Neural progenitor cell (in vitro differentiated cells): ENCODE results near the gene NDUFAF3. TPM values are rescaled to one million over a fixed set of nuclear protein-coding genes. Genes with fewer than 3 reads are reported as not detected.

Experiments
- DNase-seq: peaks from one replicate; pipeline ENCODE4 v3.0.0-alpha.2; 2016; ENCODE audit warnings: low spot score
- H2AFZ ChIP-seq: fragments of 200-600 bp; sonication (generic); replicated peaks from 2 replicates; pipeline ENCODE4 v1.6.1; 2016; ENCODE audit warnings: antibody characterized with exemption
- H3F3A ChIP-seq: fragments of 200-600 bp; sonication (generic); 2 replicates; pipeline ENCODE4 v1.6.1; 2016; ENCODE audit warnings: antibody characterized with exemption, low read depth
- H3K27ac ChIP-seq: fragments of 200-600 bp; sonication (generic); 2 replicates; pipeline ENCODE4 v1.5.1; 2016; ENCODE audit warnings: mild to moderate bottlenecking
- H3K27me3 ChIP-seq: fragments of 200-600 bp; sonication (generic); 2 replicates; pipeline ENCODE4 v1.6.1; 2016; ENCODE audit warnings: mild to moderate bottlenecking, moderate library complexity
- H3K36me3 ChIP-seq: fragments of 200-600 bp; sonication (generic); 2 replicates; pipeline ENCODE4 v1.5.1; 2016
- H3K4me1 ChIP-seq: fragments of 200-600 bp; sonication (generic); 2 replicates; pipeline ENCODE4 v1.6.1; 2016; ENCODE audit warnings: mixed run types
- H3K4me2 ChIP-seq: fragments of 200-600 bp; sonication (generic); 2 replicates; pipeline ENCODE4 v1.6.1; 2016
- H3K4me3 ChIP-seq: fragments of 200-600 bp; sonication (generic); 2 replicates; pipeline ENCODE4 v1.5.1; 2016
- H3K79me2 ChIP-seq: fragments of 200-600 bp; sonication (generic); 2 replicates; pipeline ENCODE4 v1.6.1; 2016; ENCODE audit warnings: low read depth
- H3K9ac ChIP-seq: fragments of 200-600 bp; sonication (generic); 2 replicates; pipeline ENCODE4 v1.6.1; 2016
- H3K9me3 ChIP-seq: fragments of 200-600 bp; sonication (generic); 2 replicates; pipeline ENCODE4 v1.5.1; 2016; ENCODE audit warnings: low read depth
- H4K20me1 ChIP-seq: fragments of 200-600 bp; sonication (generic); 2 replicates; pipeline ENCODE4 v1.6.1; 2016; ENCODE audit warnings: low read depth
- H3K27ac Mint-ChIP-seq: 3 replicates; pipeline ENCODE4 v1.8.0; 2021; ENCODE audit warnings: mixed read lengths
- H3K27me3 Mint-ChIP-seq: 2 replicates; pipeline ENCODE4 v1.8.0; 2022; ENCODE audit warnings: low read depth, mild to moderate bottlenecking, inconsistent platforms, moderate library complexity, mixed read lengths; ENCODE audit not compliant: insufficient read depth
- H3K36me3 Mint-ChIP-seq: 3 replicates; pipeline ENCODE4 v1.8.0; 2021; ENCODE audit warnings: mixed read lengths
- H3K4me1 Mint-ChIP-seq: 3 replicates; pipeline ENCODE4 v1.8.0; 2021; ENCODE audit warnings: mixed read lengths
- H3K4me3 Mint-ChIP-seq: 3 replicates; pipeline ENCODE4 v1.8.0; 2021; ENCODE audit warnings: mild to moderate bottlenecking, moderate library complexity, mixed read lengths
- H3K9me3 Mint-ChIP-seq: 3 replicates; pipeline ENCODE4 v1.8.0; 2020; ENCODE audit warnings: mixed read lengths
- CTCF ChIP-seq: fragments of 200-600 bp; sonication (generic); IDR thresholded peaks from 2 replicates; pipeline ENCODE4 v1.5.1; 2017; ENCODE audit warnings: antibody characterized with exemption, mild to moderate bottlenecking
- EZH2 ChIP-seq: fragments of 200-600 bp; sonication (generic); IDR thresholded peaks from 2 replicates; pipeline ENCODE4 v1.6.1; 2017; ENCODE audit warnings: antibody characterized with exemption, mild to moderate bottlenecking, moderate library complexity
- EZH2phosphoT487 ChIP-seq: fragments of 200-600 bp; sonication (generic); IDR thresholded peaks from 2 replicates; pipeline ENCODE4 v1.6.1; 2017; ENCODE audit warnings: antibody characterized with exemption
- total RNA-seq: library from RNA; depleted of rRNA; stranded (reverse); fragments of >200 nt; gene quantifications from 2 replicates; pipeline ENCODE4 v1.2.3, GENCODE V29; 2015; ENCODE audit warnings: low replicate concordance

Gene NDUFAF3
- total RNA-seq, 1 donor from 2014 or later, result 26.2 TPM

GRCh38 chr3:48983096-48983495 lies 38.8 kb upstream of the NDUFAF3 start:
- TF ChIP-seq EZH2phosphoT487 (no peak), EZH2 (no peak), CTCF (no peak)
- no peak for DNase-seq
- Mint-ChIP-seq H3K4me3 (no peak overlapping the region), H3K27me3 (peaks cover 9% of the 10 kb centered on the region), H3K9me3 (no peaks in the 10 kb centered on the region), H3K27ac (no peak overlapping the region), H3K36me3 (peaks cover 18% of the 10 kb centered on the region), H3K4me1 (peaks cover 3% of the 10 kb centered on the region)
- no peak overlapping the region for H3K4me3 ChIP-seq
- no peaks in the 10 kb centered on the region for H3K36me3 ChIP-seq
- H4K20me1 ChIP-seq, result peaks cover 3% of the 10 kb centered on the region
- H3K79me2 ChIP-seq, result peaks cover 1% of the 10 kb centered on the region
- H3K27ac ChIP-seq, result no peak overlapping the region
- no peak overlapping the region for H2AFZ ChIP-seq
- peaks cover 6% of the 10 kb centered on the region for H3F3A ChIP-seq
- no peaks in the 10 kb centered on the region for H3K4me1 ChIP-seq
- no peak overlapping the region for H3K4me2 ChIP-seq
- H3K9me3 ChIP-seq, result no peaks in the 10 kb centered on the region
- H3K27me3 ChIP-seq, result no peaks in the 10 kb centered on the region
- no peak overlapping the region for H3K9ac ChIP-seq

- H3K27ac Mint-ChIP-seq, result peak overlapping the region; percentile 33
- H3K27me3 Mint-ChIP-seq, result peaks cover 11% of the 10 kb centered on the region
- no peaks in the 10 kb centered on the region for H3K36me3 ChIP-seq
- no peak overlapping the region for H3K4me3 ChIP-seq
- H3K9me3 ChIP-seq, result no peaks in the 10 kb centered on the region
- H3F3A ChIP-seq, result peaks cover 15% of the 10 kb centered on the region
- H3K4me1 ChIP-seq, result peaks cover 5% of the 10 kb centered on the region
- H3K9ac ChIP-seq, result no peak overlapping the region
- H2AFZ ChIP-seq, result no peak overlapping the region
- peaks cover 3% of the 10 kb centered on the region for H4K20me1 ChIP-seq
- H3K27me3 ChIP-seq, result no peaks in the 10 kb centered on the region
- H3K4me3 Mint-ChIP-seq, result peak overlapping the region; percentile 56
- peaks cover 12% of the 10 kb centered on the region for H3K4me1 Mint-ChIP-seq
- TF ChIP-seq EZH2phosphoT487 (no peak), EZH2 (no peak), CTCF (no peak)
- H3K27ac ChIP-seq, result no peak overlapping the region
- H3K36me3 Mint-ChIP-seq, result peaks cover 13% of the 10 kb centered on the region
- peaks cover 15% of the 10 kb centered on the region for H3K79me2 ChIP-seq
- H3K4me2 ChIP-seq, result no peak overlapping the region
- H3K9me3 Mint-ChIP-seq, result no peaks in the 10 kb centered on the region
- no peak for DNase-seq
Measured at GRCh38 chr3:48984663-48985062, 37.3 kb upstream of the NDUFAF3 start.

GRCh38 chr3:48985831-48986376 lies 36.0 kb upstream of the NDUFAF3 start:
- Mint-ChIP-seq H3K4me1 (peaks cover 16% of the 10 kb centered on the region), H3K27me3 (peaks cover 11% of the 10 kb centered on the region), H3K36me3 (peaks cover 13% of the 10 kb centered on the region), H3K9me3 (no peaks in the 10 kb centered on the region), H3K4me3 (no peak overlapping the region), H3K27ac (no peak overlapping the region)
- Histone ChIP-seq H3K4me2 (no peak overlapping the region), H3K4me3 (no peak overlapping the region), H3K36me3 (no peaks in the 10 kb centered on the region), H3K9me3 (no peaks in the 10 kb centered on the region), H2AFZ (no peak overlapping the region), H3K9ac (no peak overlapping the region), H4K20me1 (no peaks in the 10 kb centered on the region), H3K79me2 (peaks cover 23% of the 10 kb centered on the region), H3F3A (peaks cover 24% of the 10 kb centered on the region), H3K4me1 (peaks cover 6% of the 10 kb centered on the region), H3K27me3 (no peaks in the 10 kb centered on the region), H3K27ac (no peak overlapping the region)
- no peak for DNase-seq
- no peak for TF ChIP-seq EZH2phosphoT487
- no peak for TF ChIP-seq EZH2
- TF ChIP-seq CTCF, result no peak
